ENCODE data around the gene GAL3ST2.

The GAL3ST2 gene

GRCh38 chr2:241844831-241845578 lies 68.4 kb downstream of the GAL3ST2 start:
- TF ChIP-seq CTCF (IDR thresholded peaks at IDR 0.05; ENCODE audit: low read depth, low read length, missing control alignments), result no peak
- peak overlapping the region; percentile 27; the same call in 1 of the 2 replicates for H3K4me3 ChIP-seq (replicated peaks; ENCODE audit: low read depth, low read length)
- no peak for DNase-seq (ENCODE audit: extremely low read depth, low read depth)

DNA sequence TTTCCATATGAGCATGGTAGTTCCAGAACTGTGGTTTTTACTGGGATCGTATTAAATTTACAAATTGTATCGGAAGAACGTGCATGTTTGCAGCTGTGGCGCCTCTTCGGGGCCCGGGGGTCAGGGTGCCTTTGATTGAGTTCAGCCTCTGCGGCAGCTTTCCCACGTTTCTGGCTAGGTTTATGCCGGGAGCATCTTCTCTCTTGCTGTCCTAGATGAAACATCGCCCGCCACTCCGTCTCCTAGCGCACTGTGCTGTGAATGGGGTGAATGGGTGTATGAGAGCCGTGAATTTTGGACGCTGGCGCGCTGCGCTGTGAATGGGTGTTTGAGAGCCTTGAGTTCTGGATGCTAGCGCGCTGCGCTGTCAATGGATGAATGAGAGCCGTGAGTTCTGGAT lies 69.8 kb downstream of the GAL3ST2 start:
- DNase-seq (ENCODE audit: extremely low read depth, low read depth), result no peak
- TF ChIP-seq CTCF (IDR thresholded peaks at IDR 0.05; ENCODE audit: low read depth, low read length, missing control alignments), result no peak
- H3K4me3 ChIP-seq (replicated peaks; ENCODE audit: low read depth, low read length), result no peak overlapping the region

DNA sequence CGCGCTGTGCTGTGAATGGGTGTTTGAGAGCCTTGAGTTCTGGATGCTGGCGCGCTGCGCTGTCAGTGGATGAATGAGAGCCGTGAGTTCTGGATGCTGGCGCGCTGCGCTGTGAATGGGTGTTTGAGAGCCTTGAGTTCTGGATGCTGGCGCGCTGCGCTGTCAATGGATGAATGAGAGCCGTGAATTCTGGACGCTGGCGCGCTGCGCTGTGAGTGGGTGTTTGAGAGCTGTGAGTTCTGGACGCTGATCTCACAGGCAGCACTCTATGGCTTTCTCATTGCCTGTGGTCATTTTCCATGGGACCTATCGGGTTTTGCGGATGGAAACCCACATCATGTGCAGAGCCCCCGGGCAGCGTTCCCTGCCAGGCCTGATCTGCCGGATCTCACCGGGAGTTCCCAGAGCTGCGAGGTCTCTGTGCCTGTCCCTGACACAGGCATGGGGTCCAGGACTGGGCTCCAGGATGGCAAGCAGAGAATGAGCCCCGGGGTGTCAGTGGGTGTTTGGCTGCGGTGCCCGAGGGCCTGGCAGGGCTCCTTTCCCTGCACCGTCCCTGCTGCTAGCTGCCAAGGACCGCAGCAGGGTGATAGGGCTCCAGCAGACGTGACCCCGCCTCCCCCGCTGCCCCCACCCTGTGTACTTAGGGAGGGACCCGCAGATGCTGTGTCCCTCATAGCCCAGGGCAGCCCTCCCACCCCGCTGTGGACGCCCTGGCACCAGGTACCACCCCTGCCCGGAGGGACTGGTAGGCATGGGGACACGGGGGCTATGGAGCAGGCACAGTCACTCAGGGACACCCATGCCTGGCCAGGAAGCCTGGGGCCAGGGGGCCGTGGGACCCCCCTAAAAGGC lies 72.4 kb downstream of the GAL3ST2 start:
- no peak for DNase-seq (ENCODE audit: extremely low read depth, low read depth)
- TF ChIP-seq CTCF (IDR thresholded peaks at IDR 0.05; ENCODE audit: low read depth, low read length, missing control alignments), result no peak
- H3K4me3 ChIP-seq (replicated peaks; ENCODE audit: low read depth, low read length), result no peak overlapping the region

GRCh38 chr2:241849616-241850543 lies 73.3 kb downstream of the GAL3ST2 start:
- no peak for DNase-seq (ENCODE audit: extremely low read depth, low read depth)
- TF ChIP-seq CTCF (IDR thresholded peaks at IDR 0.05; ENCODE audit: low read depth, low read length, missing control alignments), result no peak
- H3K4me3 ChIP-seq (replicated peaks; ENCODE audit: low read depth, low read length), result no peak overlapping the region

GRCh38 chr2:241850544-241851324 lies 74.1 kb downstream of the GAL3ST2 start:
- no peak for TF ChIP-seq CTCF (IDR thresholded peaks at IDR 0.05; ENCODE audit: low read depth, low read length, missing control alignments)
- no peak overlapping the region for H3K4me3 ChIP-seq (replicated peaks; ENCODE audit: low read depth, low read length)
- DNase-seq (ENCODE audit: extremely low read depth, low read depth), result no peak
